ENCODE measurements around the gene RTL1.

Gene RTL1

GRCh38 chr14:100850841-100851585 lies 52.5 kb downstream of the RTL1 start:
- DNase-seq (ENCODE audit: low spot score): peak; percentile 39

DNA sequence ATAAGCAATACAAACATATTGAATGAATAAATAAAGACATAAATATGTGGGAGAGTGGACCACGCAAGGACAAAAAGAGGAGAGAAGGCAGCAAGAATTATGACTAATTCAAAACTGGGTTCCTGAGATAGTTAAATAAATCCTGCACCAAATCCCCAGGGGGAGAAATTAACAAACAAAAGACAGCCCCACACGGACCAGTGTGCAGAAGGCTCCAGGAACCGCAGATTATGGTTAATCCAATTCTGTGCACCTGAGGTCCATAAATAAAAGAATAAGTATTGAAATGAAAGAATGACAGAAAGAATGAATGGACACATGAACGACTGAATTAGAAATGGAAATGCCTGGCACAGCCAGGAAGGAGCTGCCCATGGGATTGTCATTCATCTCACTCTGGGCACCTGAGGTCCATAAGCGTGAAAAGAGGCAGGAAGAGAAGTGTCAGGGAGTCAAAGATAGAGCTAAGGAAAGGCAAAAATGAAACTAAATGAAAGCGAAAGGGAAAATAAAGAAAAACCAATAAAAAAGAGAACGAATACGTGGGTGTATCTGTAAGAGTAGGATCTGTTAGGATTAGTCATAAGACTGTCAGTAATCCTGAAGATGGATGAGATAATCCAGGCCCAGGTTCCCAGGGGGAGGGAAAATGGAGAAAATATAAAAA lies 54.3 kb downstream of the RTL1 start:
- peak; percentile 46 for DNase-seq (ENCODE audit: low spot score)

DNA sequence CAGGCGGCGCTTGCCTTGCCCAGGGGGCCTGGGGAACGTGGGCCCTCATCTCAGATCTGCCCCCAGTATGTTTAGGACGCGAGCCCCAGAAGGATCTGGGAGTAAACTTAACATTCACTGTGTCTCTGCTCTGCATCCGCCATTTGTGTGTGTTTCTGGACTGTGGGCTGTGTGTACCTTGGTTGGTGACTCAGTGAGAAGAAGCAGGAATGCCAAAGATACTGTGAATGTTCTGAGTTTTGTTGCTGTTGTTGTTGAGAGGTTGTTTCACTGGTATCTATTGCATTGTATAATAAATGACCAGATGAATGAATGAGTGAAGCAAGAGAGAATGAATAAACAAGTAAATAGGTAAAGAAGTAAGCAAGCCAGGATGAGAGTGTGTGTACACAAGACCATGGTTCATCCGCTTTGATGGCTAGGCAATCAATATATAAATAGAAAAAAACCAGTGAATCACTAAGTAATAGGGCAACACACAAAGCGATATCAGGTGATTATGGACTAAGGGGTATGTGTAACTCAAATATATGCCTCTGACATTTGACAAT lies 57.1 kb downstream of the RTL1 start:
- DNase-seq (ENCODE audit: low spot score): no peak

DNA sequence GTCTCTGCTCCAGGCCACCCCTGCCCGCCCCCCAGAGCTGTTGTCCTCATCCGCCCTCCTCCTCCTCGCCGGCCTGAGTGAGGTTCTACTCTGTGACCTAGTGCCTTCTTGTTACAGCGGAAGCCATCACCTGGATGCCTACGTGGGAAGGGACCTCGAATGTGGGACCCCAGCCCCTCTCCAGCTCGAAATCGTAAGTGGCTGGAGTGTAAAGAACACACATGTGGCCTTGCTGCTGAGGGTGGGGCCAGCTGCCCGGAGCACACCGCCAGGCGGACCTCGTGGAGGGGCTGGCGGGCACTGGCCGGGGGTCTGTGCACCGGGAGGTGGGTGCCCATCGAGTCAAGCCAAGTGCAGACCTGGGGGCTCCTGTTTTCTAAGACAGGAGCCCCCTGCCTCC lies 58.2 kb downstream of the RTL1 start:
- no peak for DNase-seq (ENCODE audit: low spot score)

- DNase-seq (ENCODE audit: low spot score): no peak
These were observed 58.7 kb downstream of the RTL1 start for GRCh38 chr14:100844846-100845245.

DNA sequence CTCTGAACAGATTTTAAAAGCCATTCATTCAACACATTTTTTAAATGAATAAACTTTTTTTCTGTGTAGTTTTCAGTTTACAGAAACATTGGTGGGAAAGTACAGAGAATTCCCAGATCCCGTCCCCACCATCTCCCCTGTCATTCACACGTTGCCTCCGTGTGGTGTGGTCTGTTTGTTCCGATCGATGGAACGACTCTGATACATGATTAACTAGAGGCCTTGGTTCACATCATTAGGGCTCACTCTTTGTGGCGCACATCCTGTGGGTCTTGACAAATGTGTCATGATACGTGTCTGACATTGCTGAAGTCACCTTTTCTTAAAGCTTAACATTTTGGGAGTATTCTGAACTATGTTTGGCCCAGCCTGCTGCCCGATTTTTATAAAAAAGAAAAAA lies 59.1 kb downstream of the RTL1 start:
- no peak for DNase-seq (ENCODE audit: low spot score)

DNA sequence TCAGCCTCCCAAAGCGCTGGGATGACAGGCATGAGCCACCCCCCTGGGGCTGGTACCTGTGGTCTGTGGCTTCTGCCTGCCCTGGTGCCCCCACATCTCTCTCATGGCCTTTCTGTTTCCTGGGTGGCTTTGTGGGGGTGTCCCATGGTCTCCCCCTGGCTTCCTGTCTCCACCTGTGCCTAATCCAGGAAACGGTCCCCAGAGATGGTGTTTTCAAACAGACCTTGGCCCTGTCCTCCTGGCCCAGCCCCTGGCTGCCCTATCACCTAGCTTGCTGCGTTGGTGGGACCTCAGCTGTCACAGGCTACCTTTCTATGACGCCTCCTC lies 59.5 kb downstream of the RTL1 start:
- no peak for DNase-seq (ENCODE audit: low spot score)

DNA sequence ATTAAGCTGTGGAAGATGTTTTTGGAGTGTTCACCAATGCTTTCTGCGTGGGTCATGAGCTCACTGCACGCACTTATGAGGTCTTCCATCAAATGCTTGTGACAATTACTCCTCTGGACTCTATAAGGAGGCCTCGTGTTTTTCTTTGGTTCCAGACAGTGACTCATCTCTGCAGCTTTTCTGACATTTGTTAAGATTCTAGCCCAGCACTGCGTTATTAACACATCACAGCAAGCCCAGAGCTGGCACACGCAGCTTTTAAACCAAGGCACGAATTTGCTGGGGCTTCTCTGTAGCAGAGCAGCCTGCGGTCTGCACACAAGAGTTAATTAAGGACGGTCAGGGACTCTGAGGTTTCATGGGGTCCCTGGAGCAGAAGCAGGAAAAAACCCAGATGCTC lies 60.7 kb downstream of the RTL1 start:
- peak; percentile 85 for DNase-seq (ENCODE audit: low spot score)

- DNase-seq (ENCODE audit: low spot score): no peak
These were observed 61.6 kb downstream of the RTL1 start for GRCh38 chr14:100841761-100842403.

DNA sequence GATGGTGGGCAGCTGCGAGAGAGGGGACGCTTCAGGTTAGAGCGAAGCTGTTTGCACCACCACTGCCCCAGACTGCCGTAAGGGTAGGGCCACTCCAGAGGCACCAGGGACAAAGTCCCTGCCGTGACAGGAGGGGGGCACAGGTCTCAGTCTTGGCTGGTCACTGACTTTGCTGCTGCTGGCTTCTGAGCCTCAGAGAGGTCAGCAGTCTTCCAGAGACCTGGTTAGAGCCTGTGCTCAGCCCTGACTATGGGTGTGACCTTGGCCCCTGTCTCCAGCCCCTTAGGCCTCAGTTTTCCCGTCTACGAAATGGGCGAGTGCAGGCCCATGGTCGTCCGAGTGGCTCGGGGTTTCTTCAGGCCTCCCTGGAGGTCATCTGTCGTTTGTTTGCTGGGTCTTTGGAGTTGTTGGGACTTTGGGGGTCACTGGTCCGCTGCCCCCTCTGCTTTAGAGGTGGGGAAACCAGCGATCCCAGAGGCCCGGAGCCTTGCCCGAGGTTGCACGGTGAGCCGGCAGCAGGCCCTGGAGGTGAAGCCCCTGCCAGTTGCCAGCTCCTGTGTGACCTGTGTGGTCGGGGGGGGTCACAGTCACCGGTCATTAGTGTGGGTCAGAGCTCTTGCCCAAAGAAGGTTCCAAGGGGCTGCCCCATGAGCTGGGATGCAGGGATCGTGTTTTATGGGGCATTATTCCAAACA lies 62.3 kb downstream of the RTL1 start:
- no peak for DNase-seq (ENCODE audit: low spot score)

- no peak for DNase-seq (ENCODE audit: low spot score)
These were observed 63.0 kb downstream of the RTL1 start for GRCh38 chr14:100840286-100841065.

- no peak for DNase-seq (ENCODE audit: low spot score)
These were observed 63.8 kb downstream of the RTL1 start for GRCh38 chr14:100839681-100840111.

DNA sequence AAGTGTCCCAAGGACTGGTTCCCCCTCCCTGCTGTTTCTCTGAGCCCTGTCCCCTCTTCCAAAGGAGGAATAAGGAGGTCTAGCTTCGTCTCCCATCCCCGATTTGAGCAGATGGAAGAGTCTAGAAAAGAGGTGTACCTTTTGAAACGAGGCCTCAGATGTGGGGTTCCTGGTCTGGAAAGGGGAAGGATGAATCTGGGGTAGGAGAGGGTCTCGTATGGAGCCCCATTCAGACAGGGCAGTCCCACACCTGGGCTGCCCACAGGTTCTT lies 64.3 kb downstream of the RTL1 start:
- no peak for DNase-seq (ENCODE audit: low spot score)

GRCh38 chr14:100838493-100839314 lies 64.8 kb downstream of the RTL1 start:
- DNase-seq (ENCODE audit: low spot score): no peak

- no peak for DNase-seq (ENCODE audit: low spot score)
These were observed 65.6 kb downstream of the RTL1 start for GRCh38 chr14:100837805-100838350.

DNA sequence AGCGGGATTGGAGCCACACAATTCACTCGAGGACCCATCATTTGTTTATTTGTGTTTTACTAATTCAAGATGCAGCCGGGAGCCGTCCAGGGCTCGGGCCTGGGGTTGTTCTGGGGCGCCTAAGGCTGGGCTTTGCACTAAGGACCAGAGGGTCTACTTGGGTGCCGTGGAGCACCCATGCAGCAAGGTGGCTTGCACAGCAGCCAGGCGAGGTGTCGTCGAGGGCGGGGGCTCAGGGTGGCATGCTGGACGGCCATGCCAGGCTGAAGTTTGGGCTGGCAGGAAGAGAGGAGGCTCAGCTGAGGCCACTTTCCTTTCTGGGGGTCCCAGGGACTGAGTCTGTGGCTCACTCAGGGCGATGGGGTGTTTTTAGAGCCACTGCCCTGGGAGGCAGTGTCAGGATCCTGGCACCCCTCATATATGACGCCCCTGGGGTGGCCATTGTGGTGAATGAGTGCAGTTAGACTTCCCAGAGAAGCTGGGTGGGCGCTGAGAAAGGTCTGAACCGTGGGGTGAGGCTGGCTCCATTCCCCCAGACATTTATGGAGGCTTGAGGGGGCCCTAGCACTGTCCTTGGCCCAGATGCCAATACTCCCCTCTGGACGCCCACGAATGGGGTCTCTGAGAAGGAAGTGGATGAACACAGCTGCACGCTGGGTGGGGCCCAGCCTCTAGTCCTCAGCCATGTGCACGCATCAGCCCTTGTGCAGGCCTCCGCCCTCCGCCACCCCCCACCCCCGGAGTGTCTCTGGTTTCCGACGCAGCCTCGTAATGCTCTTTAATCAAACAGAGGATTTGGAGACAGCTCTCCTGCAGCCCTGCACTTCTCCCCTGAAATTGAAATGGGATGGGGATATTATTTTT lies 66.3 kb downstream of the RTL1 start:
- DNase-seq (ENCODE audit: low spot score): no peak

DNA sequence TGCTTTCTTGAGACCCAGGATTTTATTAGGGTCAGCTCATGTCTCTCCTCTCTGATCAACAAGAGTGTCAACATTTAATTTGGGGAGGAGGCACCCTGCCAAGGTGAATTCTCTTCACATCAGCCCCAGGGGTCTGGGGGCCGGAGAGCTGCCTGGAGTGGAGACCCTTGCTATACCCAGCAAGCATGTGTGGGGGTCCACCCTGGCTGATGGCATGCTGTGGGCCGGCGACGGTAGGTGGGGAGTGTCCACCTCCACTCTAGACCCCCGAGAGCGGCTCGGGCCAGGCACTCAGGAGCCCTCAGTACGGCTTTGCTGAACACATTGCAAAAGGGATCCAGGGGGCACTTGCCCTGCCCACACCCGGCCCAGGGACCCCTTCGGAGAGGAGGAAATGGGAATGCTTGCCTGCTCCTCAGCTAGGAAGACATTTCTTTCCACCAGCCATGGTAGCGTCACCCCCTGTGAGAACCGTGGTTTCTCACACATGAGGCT lies 67.2 kb downstream of the RTL1 start:
- DNase-seq (ENCODE audit: low spot score): no peak

DNA sequence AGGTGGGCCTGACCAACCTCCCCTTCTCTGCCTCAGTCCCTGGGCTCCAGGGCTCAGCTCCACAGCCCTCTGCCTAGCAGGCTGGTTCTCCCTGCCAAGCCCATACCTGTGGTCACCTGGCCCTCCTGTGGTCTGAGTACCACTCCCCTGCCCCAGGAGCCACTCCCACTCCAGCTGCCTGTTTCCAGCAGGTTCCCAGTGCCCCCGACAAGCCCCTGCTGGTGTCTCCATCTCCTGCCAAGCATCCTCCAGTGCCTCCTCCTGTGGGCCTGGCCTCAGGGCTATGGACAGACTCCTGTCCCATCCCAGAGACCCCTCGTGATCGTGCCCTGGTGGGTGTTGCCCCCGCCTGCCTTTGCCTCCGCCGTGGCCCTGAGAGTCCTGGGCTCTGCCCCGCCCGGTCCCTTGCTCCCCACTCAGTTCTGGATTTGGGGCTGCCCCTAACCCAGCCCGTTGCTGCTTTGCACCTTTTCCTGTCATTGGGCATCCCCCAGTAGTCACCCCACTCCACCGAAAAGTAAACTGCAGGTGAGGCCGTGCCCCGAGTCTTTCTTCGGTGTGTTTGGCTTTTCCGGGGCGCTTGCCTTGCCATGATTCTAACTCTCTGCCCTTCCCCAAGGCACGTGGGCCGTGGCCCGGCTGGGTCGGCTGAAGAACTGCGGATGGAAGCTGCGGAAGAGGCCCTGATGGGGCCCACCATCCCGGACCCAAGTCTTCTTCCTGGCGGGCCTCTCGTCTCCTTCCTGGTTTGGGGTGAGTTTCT lies 67.8 kb downstream of the RTL1 start:
- no peak for DNase-seq (ENCODE audit: low spot score)
